Loucy (cell line): ENCODE results near the gene GLIPR1.
"Not testable (repeated sequence)": the region's sequence is repeated elsewhere in the genome, so short reads cannot be mapped to it uniquely, and the experiment has no call there.

Source experiments
- H2AFZ ChIP-seq: fragments of 200-600 bp; sonication (generic); 2 replicates; pipeline ENCODE4 v1.6.0; 2016; ENCODE audit warnings: antibody characterized with exemption, mild to moderate bottlenecking, low read length, moderate library complexity
- H3F3A ChIP-seq: fragments of 200-600 bp; 2 replicates; pipeline ENCODE4 v1.6.0; 2016; ENCODE audit warnings: antibody characterized with exemption, low read depth, mild to moderate bottlenecking
- H3K27me3 ChIP-seq: fragments of 200-600 bp; sonication (generic); 2 replicates; pipeline ENCODE4 v1.6.1; 2014; ENCODE audit warnings: low read length, mild to moderate bottlenecking; ENCODE audit not compliant: insufficient read depth, poor library complexity, severe bottlenecking
- H3K36me3 ChIP-seq: fragments of 200-600 bp; sonication (generic); 2 replicates; pipeline ENCODE4 v1.6.1; 2016; ENCODE audit warnings: low read length; ENCODE audit not compliant: insufficient read depth
- H3K4me1 ChIP-seq: fragments of 200-600 bp; sonication (generic); 2 replicates; pipeline ENCODE4 v1.5.1; 2014; ENCODE audit warnings: low read length, mild to moderate bottlenecking; ENCODE audit not compliant: insufficient read depth, poor library complexity, severe bottlenecking
- H3K4me2 ChIP-seq: fragments of 200-600 bp; sonication (generic); 2 replicates; pipeline ENCODE4 v1.6.0; 2014; ENCODE audit warnings: antibody characterized with exemption, low read length, low read depth, mild to moderate bottlenecking; ENCODE audit not compliant: poor library complexity, severe bottlenecking
- H3K4me3 ChIP-seq: fragments of 200-600 bp; sonication (generic); 2 replicates; pipeline ENCODE4 v1.5.1; 2014; ENCODE audit warnings: low read length, mild to moderate bottlenecking, mixed read lengths; ENCODE audit not compliant: poor library complexity, severe bottlenecking
- H3K79me2 ChIP-seq: fragments of 200-600 bp; sonication (generic); 2 replicates; pipeline ENCODE4 v1.6.1; 2014; ENCODE audit warnings: low read length; ENCODE audit not compliant: insufficient read depth
- H3K9ac ChIP-seq: fragments of 200-600 bp; sonication (generic); 2 replicates; pipeline ENCODE4 v1.6.0; 2014; ENCODE audit warnings: mild to moderate bottlenecking, low read depth, low read length, moderate library complexity; ENCODE audit not compliant: poor library complexity, severe bottlenecking
- H3K9me2 ChIP-seq: fragments of 200-600 bp; sonication (generic); replicated peaks from 2 replicates; pipeline ENCODE4 v1.6.1; 2016; ENCODE audit warnings: low read depth, low read length, mixed read lengths
- H3K9me3 ChIP-seq: fragments of 200-600 bp; sonication (generic); 2 replicates; pipeline ENCODE4 v1.6.1; 2014; ENCODE audit warnings: mild to moderate bottlenecking, antibody characterized with exemption, low read length, low read depth; ENCODE audit not compliant: insufficient read depth
- H4K20me1 ChIP-seq: fragments of 200-600 bp; sonication (generic); 2 replicates; pipeline ENCODE4 v1.6.0; 2014; ENCODE audit warnings: antibody characterized with exemption, low read length, mild to moderate bottlenecking; ENCODE audit not compliant: insufficient read depth, poor library complexity, severe bottlenecking
- CTCF ChIP-seq: fragments of 200-600 bp; sonication (generic); conservative IDR thresholded peaks from 2 replicates; pipeline ENCODE4 v1.5.1; 2014; ENCODE audit warnings: mild to moderate bottlenecking, antibody characterized with exemption, low read length
- EZH2phosphoT487 ChIP-seq: fragments of 200-600 bp; IDR thresholded peaks from 2 replicates; pipeline ENCODE4 v1.6.1; 2018; ENCODE audit warnings: antibody characterized with exemption, mild to moderate bottlenecking, moderate library complexity, borderline replicate concordance

GLIPR1 gene

GRCh38 chr12:75443709-75444108, 36.8 kb upstream of the GLIPR1 start:
- Histone ChIP-seq H2AFZ (no peak overlapping the region), H3K4me3 (no peak overlapping the region), H3K4me1 (peaks cover 13% of the 10 kb centered on the region), H4K20me1 (no peaks in the 10 kb centered on the region), H3K27me3 (no peaks in the 10 kb centered on the region), H3K36me3 (no peaks in the 10 kb centered on the region), H3K9me3 (no peaks in the 10 kb centered on the region), H3K9ac (no peak overlapping the region), H3F3A (no peaks in the 10 kb centered on the region), H3K79me2 (no peaks in the 10 kb centered on the region), H3K9me2 (no peaks in the 10 kb centered on the region), H3K4me2 (no peak overlapping the region)
- TF ChIP-seq EZH2phosphoT487 = no peak

DNA sequence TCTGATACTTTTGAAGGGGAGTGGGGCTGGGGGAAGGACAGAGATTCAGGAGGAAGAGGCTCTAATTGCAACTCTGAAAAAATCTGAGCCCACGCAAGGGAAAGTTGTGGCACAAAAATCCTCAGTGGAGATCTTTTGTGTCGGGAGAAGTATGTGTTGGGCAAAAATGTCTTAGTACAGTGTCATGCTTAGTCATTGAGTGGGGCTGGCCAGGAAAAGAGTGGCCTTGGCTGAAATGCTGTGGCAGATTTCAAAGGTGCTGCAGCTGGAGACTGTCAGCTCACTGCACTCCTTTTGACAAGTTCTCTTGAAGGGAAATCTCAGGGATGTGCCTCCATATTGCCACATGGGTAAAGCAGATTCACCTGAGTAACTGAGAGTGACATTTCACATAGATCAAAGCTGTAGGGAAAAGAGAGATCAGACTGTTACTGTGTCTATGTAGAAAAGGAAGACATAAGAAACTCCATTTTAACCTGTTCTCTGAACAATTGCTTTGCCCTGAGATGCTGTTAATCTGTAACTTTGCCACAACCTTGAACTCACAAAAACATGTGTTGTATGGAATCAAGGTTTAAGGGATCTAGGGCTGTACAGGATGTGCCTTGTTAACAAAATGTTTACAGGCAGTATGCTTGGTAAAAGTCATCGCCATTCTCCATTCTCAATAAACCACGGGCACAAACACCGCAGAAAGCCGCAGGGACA, 36.0 kb upstream of the GLIPR1 start:
- H3K79me2 ChIP-seq = no peaks in the 10 kb centered on the region
- no peaks in the 10 kb centered on the region for H4K20me1 ChIP-seq
- no peaks in the 10 kb centered on the region for H3K9me3 ChIP-seq
- peaks cover 13% of the 10 kb centered on the region for H3K4me1 ChIP-seq
- no peaks in the 10 kb centered on the region for H3K36me3 ChIP-seq
- H3K4me3 ChIP-seq = no peak overlapping the region
- no peaks in the 10 kb centered on the region for H3K27me3 ChIP-seq
- H3K4me2 ChIP-seq = no peak overlapping the region
- no peak overlapping the region for H3K9ac ChIP-seq
- TF ChIP-seq CTCF (no peak), EZH2phosphoT487 (no peak)
- no peaks in the 10 kb centered on the region for H3F3A ChIP-seq
- H2AFZ ChIP-seq = peak overlapping the region; percentile 13; the same call in 1 of the 2 replicates
- H3K9me2 ChIP-seq = no peaks in the 10 kb centered on the region

- H4K20me1 ChIP-seq, H3K9me2 ChIP-seq, H3F3A ChIP-seq, H2AFZ ChIP-seq, H3K9ac ChIP-seq, H3K79me2 ChIP-seq, H3K4me2 ChIP-seq, H3K36me3 ChIP-seq, H3K4me3 ChIP-seq, H3K9me3 ChIP-seq, H3K27me3 ChIP-seq: not testable (repeated sequence)
- peaks cover 13% of the 10 kb centered on the region for H3K4me1 ChIP-seq
Observed at GRCh38 chr12:75445137-75445507, 35.4 kb upstream of the GLIPR1 start.

DNA sequence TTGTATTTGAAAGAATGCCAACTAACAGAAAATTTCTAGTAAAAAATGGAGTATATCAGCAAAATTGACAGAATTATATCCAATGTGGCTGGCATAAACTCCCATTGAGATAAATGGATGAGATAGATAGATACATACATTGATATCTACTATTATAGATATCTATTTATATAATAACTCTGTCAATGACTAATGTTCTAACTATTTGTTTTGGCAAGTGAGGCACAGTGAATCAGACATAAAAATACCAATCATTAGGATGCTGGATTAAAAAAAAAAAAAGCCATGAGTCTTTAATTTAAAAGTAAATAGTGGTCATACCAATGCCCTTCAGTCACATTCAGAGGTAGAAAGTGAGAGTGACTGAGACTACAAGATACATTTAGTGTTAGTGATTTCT, 33.7 kb upstream of the GLIPR1 start:
- Histone ChIP-seq H3K4me3 (no peak overlapping the region), H3F3A (no peaks in the 10 kb centered on the region), H3K9me2 (no peaks in the 10 kb centered on the region), H3K4me2 (no peak overlapping the region), H3K79me2 (no peaks in the 10 kb centered on the region), H3K9me3 (no peaks in the 10 kb centered on the region), H2AFZ (no peak overlapping the region), H3K4me1 (peaks cover 13% of the 10 kb centered on the region), H3K36me3 (no peaks in the 10 kb centered on the region), H3K27me3 (no peaks in the 10 kb centered on the region), H3K9ac (no peak overlapping the region), H4K20me1 (no peaks in the 10 kb centered on the region)
- TF ChIP-seq CTCF (no peak), EZH2phosphoT487 (no peak)
